ENCODE data around the gene MOB3B.

The MOB3B gene

DNA sequence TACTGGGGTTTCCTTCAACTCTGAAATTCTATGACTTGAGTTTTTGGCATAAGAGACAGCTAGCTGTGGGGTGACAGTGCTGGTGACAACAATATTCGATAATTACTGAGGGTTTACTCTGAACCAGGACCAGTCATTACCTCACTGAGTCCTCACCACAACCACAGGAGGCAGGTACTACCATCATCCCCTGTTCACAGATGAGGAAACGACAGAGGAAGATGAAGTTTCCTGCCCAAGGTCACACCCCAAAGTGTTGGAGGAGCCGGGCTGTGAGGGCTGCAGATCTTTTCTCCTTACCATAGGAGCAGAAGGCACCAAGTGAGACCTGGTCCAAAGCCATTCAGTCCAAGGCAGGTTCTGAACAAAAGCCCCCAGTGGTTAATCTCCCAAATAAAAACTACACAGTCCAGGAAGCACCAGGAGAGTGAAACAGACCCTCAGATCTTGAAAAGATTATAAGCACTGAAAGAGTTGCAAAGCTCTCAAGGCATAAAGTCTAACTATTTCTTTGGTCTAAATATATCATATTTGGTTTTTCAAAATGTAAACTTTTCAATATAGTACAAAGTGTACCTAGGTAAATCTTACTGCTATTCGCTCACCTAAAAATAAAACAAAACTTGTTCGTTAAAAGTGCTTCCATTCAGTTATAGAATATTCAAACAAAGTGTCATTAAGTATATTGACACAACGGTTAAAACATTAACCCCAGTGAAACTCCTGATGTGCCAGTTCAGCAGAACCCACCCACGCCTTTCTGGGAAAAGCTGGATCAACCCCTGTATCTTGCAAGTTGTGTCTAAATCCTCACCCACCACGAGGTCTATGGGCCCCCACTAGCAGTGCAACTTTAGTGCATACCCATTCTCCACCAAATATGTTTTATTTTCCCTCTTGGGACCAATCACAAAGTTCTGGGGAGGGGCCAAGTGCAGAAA lies 150.0 kb downstream of the MOB3B start:
- no peak for TF ChIP-seq CTCF (conservative IDR thresholded peaks at IDR 0.05; ENCODE audit: low read depth, low read length)
- DNase-seq (ENCODE audit: low read depth) = no peak
- H3K4me3 ChIP-seq (ENCODE audit: low read length) = no peak overlapping the region

GRCh38 chr9:27377811-27378456 lies 151.7 kb downstream of the MOB3B start:
- TF ChIP-seq CTCF (conservative IDR thresholded peaks at IDR 0.05; ENCODE audit: low read depth, low read length) = no peak
- no peak for DNase-seq (ENCODE audit: low read depth)
- H3K4me3 ChIP-seq (ENCODE audit: low read length) = no peak overlapping the region

DNA sequence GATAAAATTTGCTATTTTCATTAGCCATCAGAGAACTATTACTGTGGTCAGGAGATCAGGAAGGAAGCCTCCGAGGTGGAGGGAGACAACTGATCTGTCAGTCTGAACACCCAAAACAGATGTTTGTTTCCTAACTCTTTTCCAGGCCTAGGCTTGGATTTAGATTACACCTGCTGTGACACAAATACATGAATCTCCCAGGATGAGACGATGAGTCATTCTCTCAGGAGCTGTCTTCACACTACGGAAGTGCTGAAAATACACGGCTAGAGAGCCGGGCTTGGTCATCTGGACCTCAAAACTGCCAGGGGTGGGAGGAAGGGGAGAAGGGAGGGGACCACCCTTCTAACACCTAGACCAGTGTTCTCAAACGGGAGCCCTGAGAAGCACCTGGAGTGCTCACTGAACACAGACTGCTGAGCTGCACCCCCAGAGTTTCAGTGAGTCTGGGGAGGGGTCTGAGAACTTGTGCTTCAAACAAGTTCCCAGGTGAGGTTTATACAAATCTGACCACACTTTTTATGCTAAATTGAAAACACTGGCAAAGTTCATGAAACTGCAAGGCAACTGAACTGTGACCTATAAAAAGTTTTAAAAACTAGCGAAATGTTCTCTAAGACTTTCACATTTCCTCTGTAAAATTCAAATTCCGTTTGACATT lies 152.3 kb downstream of the MOB3B start:
- no peak overlapping the region for H3K4me3 ChIP-seq (ENCODE audit: low read length)
- no peak for TF ChIP-seq CTCF (conservative IDR thresholded peaks at IDR 0.05; ENCODE audit: low read depth, low read length)
- no peak for DNase-seq (ENCODE audit: low read depth)

DNA sequence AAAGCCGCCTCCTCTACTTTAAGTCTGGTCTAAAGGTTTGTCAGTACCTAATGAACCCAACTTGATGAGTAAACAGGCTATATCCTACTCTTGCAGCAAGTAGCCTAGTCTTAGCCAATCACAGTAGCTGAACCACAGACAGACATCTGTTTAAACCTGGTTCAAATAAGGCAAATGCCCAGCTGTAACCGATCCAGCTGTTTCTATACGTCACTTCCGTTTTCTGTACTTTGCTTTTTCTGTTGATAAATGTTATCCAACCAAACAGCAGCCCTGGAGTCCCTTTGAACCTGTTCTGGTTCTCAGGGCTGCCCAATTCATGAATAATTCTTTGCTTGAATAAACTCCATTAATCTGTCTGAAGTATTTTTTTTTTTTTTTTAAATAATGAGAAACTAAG lies 155.8 kb downstream of the MOB3B start:
- no peak for DNase-seq (ENCODE audit: low read depth)
- TF ChIP-seq CTCF (conservative IDR thresholded peaks at IDR 0.05; ENCODE audit: low read depth, low read length) = no peak
- H3K4me3 ChIP-seq (ENCODE audit: low read length) = no peak overlapping the region

GRCh38 chr9:27372615-27373014 lies 157.0 kb downstream of the MOB3B start:
- H3K4me3 ChIP-seq (ENCODE audit: low read length) = no peak overlapping the region
- TF ChIP-seq CTCF (conservative IDR thresholded peaks at IDR 0.05; ENCODE audit: low read depth, low read length) = no peak
- no peak for DNase-seq (ENCODE audit: low read depth)

DNA sequence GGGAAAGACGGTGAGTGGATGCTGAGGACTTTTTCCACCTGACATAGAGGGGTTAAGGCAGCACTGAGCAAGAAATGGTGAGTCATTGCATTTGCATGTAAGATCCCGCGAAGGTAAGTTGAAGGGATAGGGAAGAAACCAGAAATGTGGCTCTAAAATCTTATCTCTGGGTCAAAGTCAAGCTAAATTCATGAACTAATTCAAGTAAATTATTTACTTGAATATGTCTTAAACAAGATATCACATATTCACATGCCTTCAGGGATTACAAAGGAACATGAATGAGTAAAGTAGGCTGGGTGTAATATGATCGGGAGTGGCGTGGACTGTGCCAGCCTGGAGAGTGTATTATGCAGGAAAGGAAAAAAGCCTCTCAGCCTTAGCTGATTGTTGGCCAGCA lies 158.2 kb downstream of the MOB3B start:
- DNase-seq (ENCODE audit: low read depth) = no peak
- H3K4me3 ChIP-seq (ENCODE audit: low read length) = no peak overlapping the region
- no peak for TF ChIP-seq CTCF (conservative IDR thresholded peaks at IDR 0.05; ENCODE audit: low read depth, low read length)

Measured in retinal pigment epithelial cell (primary cell).